Activated CD4-positive, alpha-beta memory T cell treated with anti-CD3 and anti-CD28 coated beads for 36 hours (primary cell): ENCODE data around the gene ADAMTSL1. TPM values are rescaled to one million over a fixed set of nuclear protein-coding genes. Genes with fewer than 3 reads are reported as not detected.

Source experiments
- CTCF ChIA-PET: fragments of 350-600 bp; sonication (Branson Sonifier 250); formaldehyde crosslinking; loops from one replicate; lab custom pipeline; 2021; ENCODE audit warnings: antibody characterized with exemption, inconsistent platforms; lab: Charles Lee
- POLR2A ChIA-PET: fragments of 350-600 bp; sonication (Branson Sonifier 250); formaldehyde crosslinking; loops from one replicate; lab custom pipeline; 2021; ENCODE audit warnings: antibody characterized with exemption; lab: Charles Lee
- DNase-seq: peaks from one replicate; pipeline ENCODE4 v3.0.0-alpha.2; 2020
- H3K27ac Mint-ChIP-seq: one replicate; pipeline ENCODE4 v1.8.0; 2021; ENCODE audit warnings: mixed read lengths
- H3K27me3 Mint-ChIP-seq: one replicate; pipeline ENCODE4 v1.8.0; 2021; ENCODE audit warnings: mixed read lengths
- H3K36me3 Mint-ChIP-seq: one replicate; pipeline ENCODE4 v1.8.0; 2021; ENCODE audit warnings: mixed read lengths
- H3K4me1 Mint-ChIP-seq: one replicate; pipeline ENCODE4 v1.8.0; 2021; ENCODE audit warnings: low read depth, mixed read lengths
- H3K4me3 Mint-ChIP-seq: one replicate; pipeline ENCODE4 v1.8.0; 2021; ENCODE audit warnings: mild to moderate bottlenecking, mixed read lengths
- H3K9me3 Mint-ChIP-seq: one replicate; pipeline ENCODE4 v1.8.0; 2021; ENCODE audit warnings: mixed read lengths
- intact Hi-C: fragments of 100-400 bp; cut with micrococcal nuclease; formaldehyde crosslinking; loops from one replicate; pipeline ENCODE4 v1.15.1; 2023
- total RNA-seq, 2 experiments: library from RNA; stranded (reverse); gene quantifications; one replicate each; pipeline ENCODE4 v1.2.3, GENCODE V29; 2021

ADAMTSL1 gene
- total RNA-seq, 2 experiments from 2014 or later = not detected

DNA sequence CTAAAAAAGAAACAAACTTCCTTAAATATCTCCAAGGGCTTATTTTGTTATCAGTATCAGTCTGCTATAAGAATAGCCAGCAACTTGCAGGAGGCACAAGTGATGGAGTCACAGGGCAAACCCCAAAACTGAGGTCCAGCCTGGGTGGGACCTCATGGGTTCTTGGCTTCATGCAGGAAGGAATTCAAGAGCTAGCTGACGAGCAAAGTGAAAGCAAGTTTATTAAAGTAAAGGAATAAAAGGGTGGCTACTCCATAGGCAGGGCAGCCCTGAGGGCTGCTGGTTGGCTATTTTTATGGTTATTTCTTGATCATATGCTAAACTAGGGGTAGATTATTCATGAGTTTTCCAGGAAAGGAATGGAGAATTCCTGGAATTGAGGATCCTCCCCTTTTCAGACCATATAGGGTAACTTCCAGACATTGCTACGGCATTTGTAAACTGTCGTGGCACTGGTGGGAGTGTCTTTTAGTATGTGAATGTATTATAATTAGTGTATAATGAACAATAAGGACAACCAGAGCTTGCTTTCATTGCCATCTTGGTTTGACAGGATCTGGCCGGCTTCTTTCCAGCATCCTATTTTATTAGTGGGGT is 231.9 kb downstream of the ADAMTSL1 start:
- ChIA-PET POLR2A (no interaction called here), CTCF (no interaction called here)
- H3K9me3 Mint-ChIP-seq = peaks cover 2% of the 10 kb centered on the region
- no peak overlapping the region for H3K27ac Mint-ChIP-seq
- H3K4me1 Mint-ChIP-seq = no peaks in the 10 kb centered on the region
- peaks cover 3% of the 10 kb centered on the region for H3K27me3 Mint-ChIP-seq
- H3K36me3 Mint-ChIP-seq = no peaks in the 10 kb centered on the region
- intact Hi-C loops = no loop called here
- DNase-seq = no peak
- no peak overlapping the region for H3K4me3 Mint-ChIP-seq

DNA sequence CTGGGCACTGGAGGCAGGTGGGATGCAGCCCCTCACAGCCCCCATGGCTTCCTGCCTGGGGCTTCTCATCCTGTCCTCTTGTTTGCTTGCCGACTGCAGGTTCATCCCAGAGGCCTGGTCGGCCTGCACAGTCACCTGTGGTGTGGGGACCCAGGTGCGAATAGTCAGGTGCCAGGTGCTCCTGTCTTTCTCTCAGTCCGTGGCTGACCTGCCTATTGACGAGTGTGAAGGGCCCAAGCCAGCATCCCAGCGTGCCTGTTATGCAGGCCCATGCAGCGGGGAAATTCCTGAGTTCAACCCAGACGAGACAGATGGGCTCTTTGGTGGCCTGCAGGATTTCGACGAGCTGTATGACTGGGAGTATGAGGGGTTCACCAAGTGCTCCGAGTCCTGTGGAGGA is 232.7 kb downstream of the ADAMTSL1 start:
- intact Hi-C loops = no loop called here
- H3K27me3 Mint-ChIP-seq = peaks cover 1% of the 10 kb centered on the region

DNA sequence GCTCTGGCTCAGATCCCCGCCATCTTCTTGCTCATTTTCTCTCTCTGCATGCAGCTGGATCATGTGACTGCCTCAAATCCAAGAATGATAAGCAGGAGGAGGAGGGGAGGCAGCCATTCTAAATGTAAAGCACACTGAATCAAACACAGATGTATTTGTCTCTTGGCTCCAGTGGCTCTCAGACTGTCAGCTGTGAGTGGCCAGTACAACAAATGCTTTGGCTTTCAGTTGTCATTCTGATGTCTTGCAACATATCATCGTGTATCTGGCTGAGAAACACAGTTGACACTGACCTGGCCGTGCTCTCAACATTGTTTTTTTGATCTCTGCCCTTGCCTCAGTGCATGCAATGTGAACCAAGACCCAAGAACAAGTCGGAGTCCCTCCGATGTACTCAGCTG is 233.1 kb downstream of the ADAMTSL1 start:
- H3K9me3 Mint-ChIP-seq = no peaks in the 10 kb centered on the region
- POLR2A ChIA-PET = no interaction called here
- no peaks in the 10 kb centered on the region for H3K4me1 Mint-ChIP-seq
- no peak overlapping the region for H3K4me3 Mint-ChIP-seq
- peaks cover 1% of the 10 kb centered on the region for H3K27me3 Mint-ChIP-seq
- intact Hi-C loops = no loop called here
- H3K36me3 Mint-ChIP-seq = no peaks in the 10 kb centered on the region
- H3K27ac Mint-ChIP-seq = no peak overlapping the region
- CTCF ChIA-PET = no interaction called here
- no peak for DNase-seq

More for the DNA sequence above, 232.7 kb downstream of the ADAMTSL1 start:
- peaks cover 2% of the 10 kb centered on the region for H3K9me3 Mint-ChIP-seq
- no peaks in the 10 kb centered on the region for H3K4me1 Mint-ChIP-seq
- ChIA-PET POLR2A (no interaction called here), CTCF (no interaction called here)
- no peaks in the 10 kb centered on the region for H3K36me3 Mint-ChIP-seq
- DNase-seq = no peak
- no peak overlapping the region for H3K4me3 Mint-ChIP-seq
- H3K27ac Mint-ChIP-seq = no peak overlapping the region

DNA sequence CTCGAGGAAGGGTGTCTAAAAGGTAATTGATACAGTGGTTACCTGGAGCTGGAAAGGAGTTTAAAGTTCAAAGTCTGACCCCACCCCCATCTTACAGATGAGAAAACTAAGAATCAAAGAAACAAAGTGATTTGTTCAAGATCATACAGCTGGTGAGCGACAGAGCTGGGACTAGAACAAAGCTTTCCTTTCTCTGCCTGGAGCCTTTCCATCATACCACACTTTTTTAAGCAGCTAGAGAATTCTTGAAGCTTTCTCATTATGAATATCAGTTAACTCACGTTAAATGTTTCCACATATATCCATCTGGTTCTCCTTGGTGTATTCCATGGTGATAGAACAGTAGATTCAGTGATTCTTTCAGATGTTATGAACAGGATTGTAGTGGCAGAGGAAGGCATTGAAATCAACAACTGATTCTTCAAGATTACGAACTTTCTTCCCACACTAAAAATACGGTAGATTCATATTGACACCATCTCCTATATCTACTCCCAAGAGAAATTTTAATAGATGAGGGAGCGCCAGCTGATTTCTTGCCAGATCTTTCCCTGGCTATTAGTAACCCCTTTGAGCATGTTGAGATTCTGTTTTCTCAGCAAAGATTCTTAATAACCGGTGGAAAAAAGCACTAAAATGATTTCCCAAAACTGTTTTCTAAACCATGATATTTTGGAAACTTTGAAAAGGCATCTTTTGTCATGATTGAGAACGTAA is 233.7 kb downstream of the ADAMTSL1 start:
- no peak overlapping the region for H3K4me3 Mint-ChIP-seq
- peaks cover 1% of the 10 kb centered on the region for H3K27me3 Mint-ChIP-seq
- ChIA-PET POLR2A (no interaction called here), CTCF (no interaction called here)
- no peaks in the 10 kb centered on the region for H3K36me3 Mint-ChIP-seq
- H3K27ac Mint-ChIP-seq = no peak overlapping the region
- no peak for DNase-seq
- no peaks in the 10 kb centered on the region for H3K4me1 Mint-ChIP-seq
- H3K9me3 Mint-ChIP-seq = no peaks in the 10 kb centered on the region
- intact Hi-C loops = no loop called here

DNA sequence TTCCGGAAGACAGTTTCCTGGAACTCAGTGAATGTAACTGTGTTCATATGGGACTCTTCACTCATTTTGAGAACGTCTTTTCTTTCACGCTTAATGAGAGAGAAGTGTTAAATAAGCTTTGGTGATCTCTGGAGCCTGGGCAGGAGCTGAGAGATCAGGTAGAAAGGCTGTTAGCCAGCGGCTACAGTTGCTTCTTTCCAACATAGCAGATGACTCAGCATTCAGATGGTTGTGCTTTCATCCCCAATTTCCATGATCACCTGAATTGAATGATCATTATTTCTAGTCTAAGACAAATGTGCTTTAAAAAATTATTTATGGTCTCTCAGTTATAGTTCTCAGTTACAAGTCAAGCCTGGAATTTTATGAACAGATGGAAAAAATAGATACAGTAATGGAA is 234.5 kb downstream of the ADAMTSL1 start:
- CTCF ChIA-PET = no interaction called here
- Mint-ChIP-seq H3K9me3 (no peaks in the 10 kb centered on the region), H3K4me3 (no peak overlapping the region), H3K27ac (no peak overlapping the region), H3K27me3 (peaks cover 1% of the 10 kb centered on the region), H3K4me1 (no peaks in the 10 kb centered on the region), H3K36me3 (no peaks in the 10 kb centered on the region)
- POLR2A ChIA-PET = no interaction called here
- intact Hi-C loops = no loop called here
- DNase-seq = no peak

DNA sequence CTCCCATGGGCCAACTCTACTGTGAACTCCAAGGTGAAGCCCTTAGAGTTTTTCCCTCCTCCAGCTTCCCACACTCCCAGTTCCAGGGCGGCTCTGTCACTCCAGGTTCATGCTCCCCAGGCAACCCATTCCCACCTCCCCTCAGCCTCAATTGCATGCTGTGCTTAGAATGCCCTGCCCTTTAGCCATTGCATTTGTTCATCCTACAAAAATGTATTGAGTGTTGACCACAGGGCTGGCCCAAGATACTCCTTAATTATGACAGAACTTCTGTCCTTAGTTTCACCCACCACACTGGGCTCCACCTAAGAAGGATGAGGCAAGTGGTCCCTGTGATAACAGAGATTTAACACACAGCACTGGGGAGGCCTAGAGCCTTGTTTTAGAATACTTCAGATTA is 236.1 kb downstream of the ADAMTSL1 start:
- ChIA-PET POLR2A (no interaction called here), CTCF (no interaction called here)
- no peaks in the 10 kb centered on the region for H3K4me1 Mint-ChIP-seq
- no peak overlapping the region for H3K27ac Mint-ChIP-seq
- no peaks in the 10 kb centered on the region for H3K36me3 Mint-ChIP-seq
- H3K9me3 Mint-ChIP-seq = no peaks in the 10 kb centered on the region
- no peak for DNase-seq
- peaks cover 1% of the 10 kb centered on the region for H3K27me3 Mint-ChIP-seq
- intact Hi-C loops = no loop called here
- no peak overlapping the region for H3K4me3 Mint-ChIP-seq

DNA sequence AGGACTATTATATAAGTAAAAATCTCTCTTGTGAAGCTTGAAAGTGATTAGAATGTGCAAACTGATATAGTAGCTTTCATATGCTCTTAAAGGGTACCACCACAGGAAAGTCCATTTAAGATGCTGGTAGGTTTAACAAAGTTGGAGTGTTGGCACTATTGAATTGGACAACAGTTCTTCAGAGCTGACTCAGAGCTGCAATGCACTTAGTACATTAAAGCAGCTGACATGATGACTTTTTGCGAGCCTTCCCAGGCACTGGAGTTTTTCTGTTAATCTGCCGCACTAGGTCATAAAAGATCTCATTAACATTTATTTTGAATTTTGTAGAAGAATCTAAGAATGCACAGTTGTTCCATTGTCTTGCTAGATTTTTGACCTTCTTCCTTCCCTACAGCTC is 243.8 kb downstream of the ADAMTSL1 start:
- H3K4me1 Mint-ChIP-seq = no peaks in the 10 kb centered on the region
- H3K36me3 Mint-ChIP-seq = no peaks in the 10 kb centered on the region
- intact Hi-C loops = no loop called here
- no peak overlapping the region for H3K27ac Mint-ChIP-seq
- no peak overlapping the region for H3K4me3 Mint-ChIP-seq
- H3K27me3 Mint-ChIP-seq = no peaks in the 10 kb centered on the region
- CTCF ChIA-PET = no interaction called here
- DNase-seq = no peak
- H3K9me3 Mint-ChIP-seq = no peaks in the 10 kb centered on the region
- POLR2A ChIA-PET = no interaction called here

DNA sequence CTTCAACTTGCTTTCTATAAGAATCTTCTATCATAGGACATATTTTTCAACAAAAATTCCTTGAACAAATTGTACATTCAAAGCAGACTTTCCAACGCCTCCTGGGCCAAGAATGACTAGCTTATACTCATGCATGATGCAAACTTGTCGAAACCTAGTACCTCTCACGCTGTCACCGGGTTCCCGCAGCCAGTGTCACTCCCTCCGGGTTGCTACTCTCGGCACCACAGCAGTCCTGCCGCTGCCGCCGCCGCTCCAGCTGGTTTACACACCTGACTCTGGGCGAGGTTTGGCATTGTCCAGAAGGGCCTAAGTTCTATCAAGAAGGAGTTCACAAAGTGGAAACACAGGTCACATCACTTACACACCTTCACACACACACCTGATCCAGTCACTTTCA is 244.4 kb downstream of the ADAMTSL1 start:
- DNase-seq = no peak
- Mint-ChIP-seq H3K27ac (no peak overlapping the region), H3K9me3 (no peaks in the 10 kb centered on the region), H3K4me3 (no peak overlapping the region), H3K4me1 (no peaks in the 10 kb centered on the region), H3K27me3 (no peaks in the 10 kb centered on the region), H3K36me3 (no peaks in the 10 kb centered on the region)
- ChIA-PET CTCF (no interaction called here), POLR2A (no interaction called here)
- intact Hi-C loops = no loop called here

DNA sequence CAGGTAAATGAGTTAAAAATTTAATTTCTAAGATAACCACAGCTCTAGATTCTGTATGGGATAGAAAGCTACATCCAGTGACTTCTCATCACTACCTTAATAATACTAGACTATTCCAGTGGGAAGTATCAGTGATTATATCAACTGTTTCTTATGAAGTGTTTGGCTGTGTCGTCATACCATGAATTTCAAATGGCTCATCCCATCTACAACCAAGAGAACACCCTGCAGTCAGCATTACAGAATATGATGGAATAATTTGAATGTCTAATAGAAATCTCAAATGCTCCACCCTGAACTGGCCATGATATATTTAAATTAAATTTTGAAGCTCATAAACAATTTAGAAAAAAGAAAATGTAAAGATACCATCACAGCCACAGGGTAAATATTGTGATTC is 245.0 kb downstream of the ADAMTSL1 start:
- Mint-ChIP-seq H3K4me3 (no peak overlapping the region), H3K4me1 (no peaks in the 10 kb centered on the region), H3K27ac (no peak overlapping the region), H3K36me3 (no peaks in the 10 kb centered on the region), H3K27me3 (no peaks in the 10 kb centered on the region), H3K9me3 (no peaks in the 10 kb centered on the region)
- CTCF ChIA-PET = no interaction called here
- DNase-seq = no peak
- intact Hi-C loops = no loop called here
- POLR2A ChIA-PET = no interaction called here

DNA sequence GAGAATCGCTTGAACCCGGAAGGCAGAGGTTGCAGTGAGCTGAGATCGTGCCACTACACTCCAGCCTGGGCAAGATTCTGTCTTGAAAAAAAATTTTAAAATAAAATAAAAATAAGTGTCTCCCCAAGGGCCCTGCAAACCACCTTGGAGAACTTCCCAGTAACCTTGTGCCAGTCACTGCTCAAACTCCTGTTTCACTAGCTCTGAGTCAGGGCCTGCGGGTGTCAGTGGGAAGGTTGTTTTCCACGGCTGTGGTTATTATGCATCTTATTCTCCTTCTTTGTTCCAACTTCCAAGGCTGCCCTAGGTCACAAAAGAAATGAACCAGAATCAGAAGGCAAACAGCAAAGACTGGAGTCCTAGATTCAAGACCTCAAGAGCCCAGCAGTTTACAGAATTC is 246.7 kb downstream of the ADAMTSL1 start:
- H3K36me3 Mint-ChIP-seq = no peaks in the 10 kb centered on the region
- CTCF ChIA-PET = no interaction called here

DNA sequence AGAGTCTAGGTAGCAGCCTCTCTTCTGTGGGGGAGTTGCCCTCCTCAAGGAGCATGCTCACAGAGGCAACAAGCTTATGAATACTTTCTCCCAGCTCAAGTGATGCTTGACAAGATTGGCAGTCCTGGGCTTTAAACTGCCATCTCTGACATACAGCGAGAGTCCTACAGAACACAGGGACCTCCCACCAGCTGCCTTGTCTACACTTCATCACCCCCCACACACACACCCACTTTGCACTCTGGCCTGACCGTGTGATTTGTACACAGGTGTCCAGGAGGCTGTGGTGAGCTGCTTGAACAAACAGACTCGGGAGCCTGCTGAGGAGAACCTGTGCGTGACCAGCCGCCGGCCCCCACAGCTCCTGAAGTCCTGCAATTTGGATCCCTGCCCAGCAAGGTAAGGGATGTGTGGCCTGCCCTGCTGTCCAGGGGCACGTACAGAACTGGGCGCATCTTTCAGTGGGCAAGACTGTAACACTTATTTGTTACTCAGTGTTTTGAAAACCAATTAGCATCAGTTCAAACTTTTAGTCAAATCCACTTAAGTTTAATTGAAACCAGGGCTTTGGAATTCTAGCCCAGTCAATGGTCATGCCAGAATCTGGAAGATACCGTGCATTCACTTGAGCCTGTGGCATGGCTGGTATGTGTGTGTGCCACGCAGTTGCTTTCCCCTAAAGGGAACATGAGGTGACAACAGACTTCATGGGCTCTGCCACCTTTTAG is 247.5 kb downstream of the ADAMTSL1 start:
- H3K36me3 Mint-ChIP-seq = no peaks in the 10 kb centered on the region
- intact Hi-C loops = no loop called here

More for the DNA sequence above, 246.7 kb downstream of the ADAMTSL1 start:
- no peaks in the 10 kb centered on the region for H3K4me1 Mint-ChIP-seq
- no peak overlapping the region for H3K27ac Mint-ChIP-seq
- H3K27me3 Mint-ChIP-seq = no peaks in the 10 kb centered on the region
- no peaks in the 10 kb centered on the region for H3K9me3 Mint-ChIP-seq
- intact Hi-C loops = no loop called here
- H3K4me3 Mint-ChIP-seq = no peak overlapping the region
- no peak for DNase-seq
- POLR2A ChIA-PET = no interaction called here

DNA sequence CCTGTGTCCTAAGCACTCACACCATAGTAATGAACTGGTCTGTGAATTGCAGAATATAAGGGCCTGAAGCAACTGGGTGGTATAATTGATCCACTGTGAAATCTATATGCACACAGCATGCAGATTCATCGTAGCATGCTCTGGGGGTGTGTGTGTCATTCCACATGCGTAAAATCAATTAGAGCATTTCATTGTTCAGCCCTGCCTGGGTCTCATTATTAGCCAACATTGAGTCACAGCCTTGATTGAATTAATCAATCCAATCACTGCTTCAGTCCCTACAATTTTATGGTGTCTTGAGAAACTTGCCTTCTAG is 248.0 kb downstream of the ADAMTSL1 start:
- H3K36me3 Mint-ChIP-seq = no peaks in the 10 kb centered on the region
- CTCF ChIA-PET = no interaction called here
- H3K4me3 Mint-ChIP-seq = no peak overlapping the region
- H3K4me1 Mint-ChIP-seq = no peaks in the 10 kb centered on the region
- no peak for DNase-seq
- no peak overlapping the region for H3K27ac Mint-ChIP-seq
- H3K27me3 Mint-ChIP-seq = no peaks in the 10 kb centered on the region
- intact Hi-C loops = no loop called here
- H3K9me3 Mint-ChIP-seq = no peaks in the 10 kb centered on the region
- POLR2A ChIA-PET = no interaction called here

More for the DNA sequence above, 247.5 kb downstream of the ADAMTSL1 start:
- CTCF ChIA-PET = no interaction called here
- Mint-ChIP-seq H3K4me3 (no peak overlapping the region), H3K9me3 (no peaks in the 10 kb centered on the region), H3K4me1 (no peaks in the 10 kb centered on the region), H3K27me3 (no peaks in the 10 kb centered on the region), H3K27ac (no peak overlapping the region)
- POLR2A ChIA-PET = no interaction called here
- no peak for DNase-seq

DNA sequence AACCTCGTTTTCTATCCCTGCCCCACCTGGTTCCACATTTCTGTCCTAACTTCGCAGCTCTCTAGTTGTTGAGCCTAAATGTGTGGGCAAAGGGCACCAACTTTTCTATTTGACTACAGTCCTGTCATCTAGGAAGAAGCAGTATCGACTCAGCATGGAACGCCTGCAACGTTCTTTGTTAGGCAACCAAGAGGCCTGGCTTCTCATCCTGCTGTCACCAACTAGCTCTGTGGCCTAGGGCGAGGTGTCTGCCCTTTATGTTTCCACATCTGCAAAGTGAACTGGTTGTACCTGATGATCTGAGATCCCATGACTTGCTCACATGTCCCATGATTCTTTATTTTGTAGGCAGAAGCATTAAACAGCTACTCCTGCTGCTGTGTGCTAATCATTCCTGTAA is 248.9 kb downstream of the ADAMTSL1 start:
- no peaks in the 10 kb centered on the region for H3K9me3 Mint-ChIP-seq
- POLR2A ChIA-PET = no interaction called here

More for the DNA sequence above, 248.9 kb downstream of the ADAMTSL1 start:
- Mint-ChIP-seq H3K36me3 (no peaks in the 10 kb centered on the region), H3K4me3 (no peak overlapping the region), H3K27ac (no peak overlapping the region), H3K27me3 (no peaks in the 10 kb centered on the region), H3K4me1 (no peaks in the 10 kb centered on the region)
- no peak for DNase-seq
- CTCF ChIA-PET = no interaction called here
- intact Hi-C loops = no loop called here
